Parietal lobe (tissue), 1 donor: ENCODE data around the gene FBXL20. TPM values are rescaled to one million over a fixed set of nuclear protein-coding genes. Genes with fewer than 3 reads are reported as not detected.

ENCODE experiments used
- total RNA-seq: library from RNA; depleted of rRNA; stranded (reverse); fragments of >200 nt; gene quantifications from one replicate; pipeline ENCODE4 v1.2.3, GENCODE V29; 2014

The FBXL20 gene, protein sequence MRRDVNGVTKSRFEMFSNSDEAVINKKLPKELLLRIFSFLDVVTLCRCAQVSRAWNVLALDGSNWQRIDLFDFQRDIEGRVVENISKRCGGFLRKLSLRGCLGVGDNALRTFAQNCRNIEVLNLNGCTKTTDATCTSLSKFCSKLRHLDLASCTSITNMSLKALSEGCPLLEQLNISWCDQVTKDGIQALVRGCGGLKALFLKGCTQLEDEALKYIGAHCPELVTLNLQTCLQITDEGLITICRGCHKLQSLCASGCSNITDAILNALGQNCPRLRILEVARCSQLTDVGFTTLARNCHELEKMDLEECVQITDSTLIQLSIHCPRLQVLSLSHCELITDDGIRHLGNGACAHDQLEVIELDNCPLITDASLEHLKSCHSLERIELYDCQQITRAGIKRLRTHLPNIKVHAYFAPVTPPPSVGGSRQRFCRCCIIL
- 37.2 TPM for total RNA-seq

DNA sequence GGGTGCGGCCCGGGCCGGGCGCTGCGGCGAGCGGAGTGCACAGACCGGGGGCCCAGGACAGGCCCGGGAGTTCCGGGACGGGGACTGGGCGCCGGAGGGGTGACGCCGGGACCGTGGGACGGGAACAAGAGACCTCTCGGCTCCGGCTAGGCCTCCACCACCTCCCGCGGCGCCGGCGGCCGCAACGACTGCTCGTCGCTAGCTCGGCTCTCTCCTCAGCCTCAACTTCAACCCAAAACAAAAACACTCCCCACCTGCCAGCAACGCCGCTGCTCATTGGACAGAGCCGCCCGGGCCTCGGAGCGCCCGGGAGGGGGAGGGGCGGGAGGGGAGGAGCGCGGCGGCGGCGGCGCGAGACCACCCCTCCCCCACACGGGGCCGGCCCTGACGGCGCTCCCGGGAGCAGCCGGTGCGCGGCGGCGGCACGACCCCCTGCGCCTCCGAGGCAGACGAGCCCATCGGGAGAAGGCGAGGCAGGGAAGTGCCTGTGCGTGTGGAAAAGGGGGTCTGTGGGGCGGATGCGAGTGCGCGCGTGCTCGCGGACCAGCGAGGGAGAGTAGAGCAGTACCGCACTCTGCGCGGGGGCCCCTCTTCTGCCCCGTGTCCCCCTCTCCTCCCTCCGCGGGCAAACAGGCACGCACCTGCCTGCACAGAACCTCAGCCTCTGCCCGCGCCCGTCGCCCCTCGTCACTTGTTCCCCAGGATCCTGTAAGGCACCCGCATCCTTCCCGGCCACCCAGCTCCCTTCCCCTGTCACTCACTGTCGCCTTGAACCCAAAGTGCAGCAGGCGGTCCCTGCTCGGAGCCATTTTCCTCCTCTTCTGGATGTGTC is at the start of gene FBXL20:
TSS of gene FBXL20 (minus strand) at position 215 of the 832 bp plus-strand sequence. CDS start 224 bp downstream, outside the sequence.

DNA sequence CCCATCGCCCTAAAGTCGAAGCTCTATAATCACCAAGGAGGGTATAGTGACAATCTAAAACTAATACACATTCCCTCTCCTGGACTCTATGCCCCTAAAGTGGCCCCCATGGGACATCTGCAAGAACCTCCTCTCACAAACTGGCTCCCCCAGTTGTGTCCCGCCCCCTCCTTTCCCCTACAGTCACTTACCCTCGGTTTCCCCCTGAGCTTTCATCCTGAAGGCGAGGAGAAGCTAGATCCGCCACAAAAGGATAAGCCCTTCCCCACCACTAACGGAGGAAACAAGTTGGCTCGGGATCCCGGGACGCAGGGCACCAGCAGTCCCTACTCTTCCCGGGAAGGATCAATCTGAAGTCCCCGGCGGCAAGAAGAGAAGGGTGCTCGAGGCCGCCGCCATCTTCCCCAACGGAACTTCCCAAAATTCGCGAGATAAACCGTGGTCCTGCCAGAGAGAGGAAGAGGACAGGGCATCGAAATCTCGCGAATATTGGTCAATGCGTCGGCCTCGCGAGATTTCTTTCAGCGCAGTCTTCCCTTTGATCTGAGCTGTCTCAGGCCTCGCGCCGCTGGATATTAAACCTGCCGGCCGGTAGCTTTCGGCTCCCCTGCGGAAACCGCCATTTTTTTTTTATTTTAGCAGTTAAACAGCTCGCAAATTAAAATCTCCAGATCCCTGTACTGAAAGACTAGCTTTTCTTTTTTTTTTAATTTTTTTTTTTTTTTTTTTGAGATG is 49.6 kb upstream of the FBXL20 start, which contains the start of gene MED1:
TSS of gene MED1 (minus strand) at position 417 of the 735 bp plus-strand sequence. CDS start at position 216, 201 bp downstream.

GRCh38 chr17:39225308-39225958 is 176.0 kb downstream of the FBXL20 start, which contains the start of gene STAC2:
STAC2 (minus strand) TSS chr17:39225945; CDS start chr17:39225502, 443 bp downstream.

Other genes starting within 250 kb of the FBXL20 start
- 10.3 TPM for gene PLXDC1, start 250.0 kb downstream of the FBXL20 start, total RNA-seq
- gene ARL5C, start 235.5 kb downstream of the FBXL20 start, total RNA-seq = not detected
- gene CACNB1, start 204.0 kb downstream of the FBXL20 start, total RNA-seq = 37.9 TPM
- gene RPL19, start 201.3 kb downstream of the FBXL20 start, total RNA-seq = 1,110 TPM
- 0.94 TPM for gene STAC2, start 175.7 kb downstream of the FBXL20 start, total RNA-seq
- 41.0 TPM for gene MED1, start 49.6 kb upstream of the FBXL20 start, total RNA-seq
- gene CDK12, start 59.9 kb upstream of the FBXL20 start, total RNA-seq = 54.1 TPM
- 116 TPM for gene NEUROD2, start 206.3 kb upstream of the FBXL20 start, total RNA-seq
- 16.3 TPM for gene PPP1R1B, start 225.3 kb upstream of the FBXL20 start, total RNA-seq
- 33.5 TPM for gene STARD3, start 235.5 kb upstream of the FBXL20 start, total RNA-seq